ENCODE data around the gene GDF10. TPM values are rescaled to one million over a fixed set of nuclear protein-coding genes. Genes with fewer than 3 reads are reported as not detected.

The GDF10 gene
- total RNA-seq, 1 experiment from 2014 or later: 0.20 TPM

DNA sequence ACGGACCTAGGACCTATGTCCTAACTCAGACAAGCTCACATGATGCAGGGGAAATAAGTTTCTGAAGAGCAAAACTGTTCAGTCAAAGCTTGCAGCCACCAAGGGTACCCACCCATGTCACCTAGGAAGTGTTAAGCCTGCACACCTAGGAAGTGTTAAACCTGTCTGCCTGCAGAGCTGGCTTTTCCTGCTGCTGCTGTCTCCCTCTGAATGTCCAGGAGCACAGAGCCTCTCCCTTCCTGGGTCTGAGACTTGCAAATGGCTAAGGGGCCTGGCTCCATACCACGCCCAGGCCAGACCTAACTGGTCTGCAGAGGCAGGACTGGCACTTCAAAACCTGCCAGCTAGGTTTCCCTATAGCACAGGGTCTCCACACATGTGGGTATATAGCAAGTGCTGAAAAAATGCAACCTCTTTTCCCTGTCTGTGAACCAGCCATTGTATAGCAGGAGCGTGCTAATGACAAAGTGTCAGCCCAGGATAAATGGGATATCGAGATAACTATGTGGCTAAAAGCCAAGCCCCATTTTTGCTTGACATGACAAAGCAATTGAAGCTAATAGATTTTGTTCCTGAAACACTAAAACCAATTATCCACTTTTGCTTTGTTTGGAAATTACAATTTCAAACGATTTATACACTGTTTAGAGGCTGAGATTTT lies 23.8 kb downstream of the GDF10 start:
- Histone ChIP-seq H4K91ac (ENCODE audit: insufficient read length, low read depth, low read length) (no peak overlapping the region), H3K4me1 (ENCODE audit: insufficient read depth, low read length) (no peaks in the 10 kb centered on the region), H3K4ac (ENCODE audit: low read depth, low read length) (no peak overlapping the region), H3K79me2 (ENCODE audit: insufficient read depth, low read length) (no peaks in the 10 kb centered on the region), H2BK120ac (ENCODE audit: low read depth, low read length, poor library complexity, severe bottlenecking) (no peak overlapping the region), H3K23me2 (ENCODE audit: insufficient read length, low read depth, low read length, poor library complexity, severe bottlenecking) (no peaks in the 10 kb centered on the region), H3K18ac (ENCODE audit: insufficient read length, low read depth, low read length) (no peak overlapping the region), H3K79me1 (ENCODE audit: insufficient read depth, low read depth, low read length, poor library complexity, severe bottlenecking) (no peaks in the 10 kb centered on the region), H3K27ac (ENCODE audit: insufficient read length, low read depth, low read length) (no peak overlapping the region), H2BK15ac (ENCODE audit: low read depth, low read length) (no peak overlapping the region), H3K27me3 (ENCODE audit: insufficient read depth, low read length) (no peaks in the 10 kb centered on the region), H2AFZ (ENCODE audit: low read length) (no peak overlapping the region), H3K23ac (ENCODE audit: insufficient read length, low read depth, low read length) (no peak overlapping the region), H2BK20ac (ENCODE audit: low read depth, low read length, poor library complexity, severe bottlenecking) (no peak overlapping the region), H4K8ac (replicated peaks; ENCODE audit: insufficient read length, low read depth, low read length) (no peak overlapping the region), H3K9me3 (ENCODE audit: control insufficient read depth, low read depth, low read length) (no peaks in the 10 kb centered on the region), H3T11ph (ENCODE audit: low read length) (no peak overlapping the region), H3K9ac (ENCODE audit: extremely low read depth, insufficient read length, low read length) (no peak overlapping the region), H4K5ac (ENCODE audit: insufficient read length, low read depth, low read length) (no peak overlapping the region), H2BK12ac (ENCODE audit: insufficient read length, low read depth, low read length) (no peak overlapping the region), H4K20me1 (ENCODE audit: control insufficient read depth, insufficient read depth, insufficient read length) (no peaks in the 10 kb centered on the region), H3K14ac (ENCODE audit: insufficient read depth, low read length) (peak overlapping the region; percentile 26; the same call in 1 of the 2 replicates), H2BK5ac (ENCODE audit: insufficient read length, low read length) (no peak overlapping the region), H3K56ac (ENCODE audit: insufficient read length, low read depth, low read length) (no peak overlapping the region), H2AK5ac (ENCODE audit: insufficient read length, low read length) (no peak overlapping the region), H3K4me2 (ENCODE audit: insufficient read depth, insufficient read length, low read length) (no peak overlapping the region)
- Mint-ChIP-seq H3K4me1 (no peaks in the 10 kb centered on the region), H3K9me3 (no peaks in the 10 kb centered on the region; a peak in 3 of 5 replicates), H3K27me3 (ENCODE audit: low read depth) (peaks cover 5% of the 10 kb centered on the region; the same call in 1 of the 2 replicates), H3K4me3 (no peak overlapping the region), H3K36me3 (ENCODE audit: insufficient read depth in 1 of 3, low read depth in 3 of 3) (no peaks in the 10 kb centered on the region; a peak in 1 of 7 replicates), H3K27ac (no peak overlapping the region)
- TF ChIP-seq, protein P1, sequence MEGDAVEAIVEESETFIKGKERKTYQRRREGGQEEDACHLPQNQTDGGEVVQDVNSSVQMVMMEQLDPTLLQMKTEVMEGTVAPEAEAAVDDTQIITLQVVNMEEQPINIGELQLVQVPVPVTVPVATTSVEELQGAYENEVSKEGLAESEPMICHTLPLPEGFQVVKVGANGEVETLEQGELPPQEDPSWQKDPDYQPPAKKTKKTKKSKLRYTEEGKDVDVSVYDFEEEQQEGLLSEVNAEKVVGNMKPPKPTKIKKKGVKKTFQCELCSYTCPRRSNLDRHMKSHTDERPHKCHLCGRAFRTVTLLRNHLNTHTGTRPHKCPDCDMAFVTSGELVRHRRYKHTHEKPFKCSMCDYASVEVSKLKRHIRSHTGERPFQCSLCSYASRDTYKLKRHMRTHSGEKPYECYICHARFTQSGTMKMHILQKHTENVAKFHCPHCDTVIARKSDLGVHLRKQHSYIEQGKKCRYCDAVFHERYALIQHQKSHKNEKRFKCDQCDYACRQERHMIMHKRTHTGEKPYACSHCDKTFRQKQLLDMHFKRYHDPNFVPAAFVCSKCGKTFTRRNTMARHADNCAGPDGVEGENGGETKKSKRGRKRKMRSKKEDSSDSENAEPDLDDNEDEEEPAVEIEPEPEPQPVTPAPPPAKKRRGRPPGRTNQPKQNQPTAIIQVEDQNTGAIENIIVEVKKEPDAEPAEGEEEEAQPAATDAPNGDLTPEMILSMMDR (conservative IDR thresholded peaks at IDR 0.05): no peak
- no peak for DNase-seq
- whole genome bisulfite sequencing (ENCODE audit: extremely low coverage, insufficient read length, low lambda C conversion rate): no CpG with 5 or more reads among the region's 5 CpGs
